NCI-H2107 treated with DMSO at 0.1 percent for 48 hours (cell line): ENCODE measurements around the gene EIF3I.
"Not testable (repeated sequence)": the region's sequence is repeated elsewhere in the genome, so short reads cannot be mapped to it uniquely, and the experiment has no call there.

ENCODE experiments used
- DNase-seq: peaks from one replicate; lab custom pipeline; 2025; ENCODE audit not compliant: unreplicated experiment; lab: John Stamatoyannopoulos, UW

The EIF3I gene

DNA sequence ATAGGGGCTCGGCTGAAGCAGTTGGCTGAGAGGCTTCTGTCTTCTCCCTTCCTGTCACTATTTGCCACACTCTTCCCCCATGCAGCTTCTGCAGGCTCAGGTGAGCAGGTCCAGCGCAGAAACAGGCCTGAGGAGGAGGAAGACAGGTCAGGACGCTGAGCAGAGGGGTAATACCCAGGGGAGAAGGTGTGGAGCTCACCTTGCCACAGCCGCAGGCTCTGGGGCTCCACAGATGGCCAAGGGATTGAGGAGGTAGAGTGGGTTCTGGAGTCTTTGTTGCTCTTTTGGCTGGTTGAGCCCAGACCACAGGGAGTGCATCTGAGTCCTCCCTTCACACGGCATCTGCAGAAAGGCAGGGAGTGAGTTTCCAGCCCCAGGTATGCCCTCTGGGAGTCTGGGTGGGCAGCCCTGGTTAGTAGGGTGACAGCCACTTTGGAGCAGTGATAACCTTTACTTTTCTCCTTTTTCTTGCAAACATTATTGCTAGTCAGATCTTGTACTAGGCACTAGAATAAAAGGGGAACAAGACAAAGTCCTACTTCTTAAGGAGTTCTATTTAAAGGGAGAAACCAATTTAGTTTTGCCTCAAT is 9.7 kb downstream of the EIF3I start:
- no peak for DNase-seq

GRCh38 chr1:32232558-32233304 is 10.5 kb downstream of the EIF3I start:
- no peak for DNase-seq

DNA sequence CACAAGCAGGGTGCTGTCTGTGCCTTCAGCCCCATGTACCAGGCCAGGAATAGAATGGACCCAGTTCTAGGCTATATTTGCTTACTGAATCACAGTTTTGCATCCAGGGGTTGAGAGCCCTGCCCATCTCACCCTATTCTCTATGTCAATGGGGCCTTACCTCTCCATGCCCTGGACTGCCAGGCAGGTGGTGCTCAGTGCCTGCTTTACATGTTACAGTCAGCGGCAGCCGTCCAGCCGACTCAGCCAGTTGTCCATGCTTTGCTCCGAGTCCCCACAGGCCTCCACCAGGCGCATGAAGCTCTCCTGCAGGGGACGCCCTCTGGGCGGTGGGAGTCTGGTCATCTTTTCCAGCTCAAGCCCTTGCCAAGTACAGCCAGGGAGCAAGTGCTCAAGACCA is 12.6 kb downstream of the EIF3I start:
- DNase-seq, result no peak

DNA sequence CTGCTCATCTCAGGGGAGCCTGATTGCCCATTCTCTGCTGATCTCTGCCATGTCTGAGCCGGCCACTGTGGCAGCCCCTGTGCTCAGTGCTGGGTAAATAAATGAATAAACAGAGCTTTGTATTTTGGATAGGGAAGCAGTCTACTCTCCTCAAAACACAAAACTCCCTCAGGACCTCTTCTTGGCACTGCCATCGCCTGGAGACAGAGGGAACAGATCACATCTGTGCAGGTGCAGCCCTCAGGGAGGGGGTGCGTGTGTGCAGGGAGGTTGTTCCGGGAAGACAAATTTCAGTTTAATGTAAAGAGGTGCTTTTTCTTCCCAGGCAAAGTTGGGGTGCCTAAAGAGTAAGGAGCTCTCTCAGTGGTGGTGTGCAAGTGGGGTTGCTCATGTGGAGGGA is 17.1 kb downstream of the EIF3I start:
- peak; percentile 78 for DNase-seq

GRCh38 chr1:32239790-32240139 is 17.6 kb downstream of the EIF3I start:
- peak; percentile 74 for DNase-seq

GRCh38 chr1:32240140-32240951 is 18.1 kb downstream of the EIF3I start:
- DNase-seq, result peak; percentile 86

DNA sequence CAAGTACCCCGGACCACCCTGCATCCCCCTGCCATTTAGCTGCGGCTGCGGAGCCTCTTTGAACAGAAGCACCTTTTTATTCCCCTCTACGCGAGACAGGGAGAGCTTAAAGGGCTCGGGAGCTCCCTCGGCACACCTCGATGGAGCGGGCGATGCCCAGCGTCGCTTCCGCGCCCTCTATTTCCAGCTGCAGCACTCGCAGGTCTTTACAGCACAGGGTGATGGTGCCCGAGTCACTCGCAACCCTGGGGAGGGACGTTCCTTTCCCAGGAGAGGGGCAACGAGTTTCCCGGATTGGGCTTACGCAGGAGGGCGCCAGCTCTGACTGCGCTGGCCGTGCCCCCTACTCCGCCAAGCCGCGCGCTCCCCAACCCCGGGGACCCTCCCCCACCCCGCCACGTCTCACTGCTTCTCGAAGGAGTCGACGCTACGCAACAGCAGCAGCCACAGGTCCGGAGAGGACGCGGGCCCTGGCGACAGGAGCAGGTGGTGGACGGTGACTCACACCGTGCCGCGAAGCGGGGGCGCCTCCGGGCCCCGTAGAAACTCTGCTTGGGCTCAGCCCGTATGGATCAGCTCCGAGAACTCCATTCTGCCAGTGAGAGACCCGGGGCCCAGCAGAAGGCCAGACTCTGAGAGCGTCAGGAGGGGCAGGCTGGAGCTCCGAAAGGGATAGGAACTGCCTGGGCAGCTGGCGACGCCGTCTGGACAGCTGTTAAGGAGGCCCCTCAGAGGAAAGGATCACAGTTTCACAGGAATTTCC is 19.0 kb downstream of the EIF3I start:
- peak; percentile 55 for DNase-seq

DNA sequence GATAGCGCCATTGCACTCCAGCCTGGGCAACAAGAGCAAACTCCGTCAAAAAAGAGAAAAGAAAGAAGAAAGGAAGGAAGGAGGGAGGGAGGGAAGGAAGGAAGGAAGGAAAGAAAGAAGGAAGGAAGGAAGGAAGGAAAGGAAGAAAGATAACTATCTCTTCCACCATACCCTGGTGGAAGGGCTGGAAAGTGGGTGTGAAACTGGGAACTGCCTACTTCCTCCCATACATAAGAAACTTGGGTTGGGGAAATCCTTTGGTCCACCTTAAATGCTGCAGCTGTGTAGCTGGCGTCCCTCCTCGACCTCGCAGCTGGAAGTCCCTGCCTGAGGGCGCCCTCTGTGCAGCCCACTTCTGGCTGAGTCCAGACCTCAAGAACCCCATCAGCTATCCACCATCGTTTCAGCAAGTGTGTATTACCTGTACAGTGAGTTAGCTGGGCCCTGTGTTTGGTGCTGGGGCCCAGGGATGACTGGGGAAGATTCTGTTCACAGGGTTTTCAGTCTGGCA is 20.2 kb downstream of the EIF3I start:
- DNase-seq, result no peak

- DNase-seq, result no peak
Observed at GRCh38 chr1:32246888-32247273, 24.7 kb downstream of the EIF3I start, which contains the start of gene FAM167B. TSS of gene FAM167B (plus strand) at chr1:32247222. CDS start at chr1:32247422, 200 bp downstream.

GRCh38 chr1:32247452-32247851 is 25.2 kb downstream of the EIF3I start:
- no peak for DNase-seq

DNA sequence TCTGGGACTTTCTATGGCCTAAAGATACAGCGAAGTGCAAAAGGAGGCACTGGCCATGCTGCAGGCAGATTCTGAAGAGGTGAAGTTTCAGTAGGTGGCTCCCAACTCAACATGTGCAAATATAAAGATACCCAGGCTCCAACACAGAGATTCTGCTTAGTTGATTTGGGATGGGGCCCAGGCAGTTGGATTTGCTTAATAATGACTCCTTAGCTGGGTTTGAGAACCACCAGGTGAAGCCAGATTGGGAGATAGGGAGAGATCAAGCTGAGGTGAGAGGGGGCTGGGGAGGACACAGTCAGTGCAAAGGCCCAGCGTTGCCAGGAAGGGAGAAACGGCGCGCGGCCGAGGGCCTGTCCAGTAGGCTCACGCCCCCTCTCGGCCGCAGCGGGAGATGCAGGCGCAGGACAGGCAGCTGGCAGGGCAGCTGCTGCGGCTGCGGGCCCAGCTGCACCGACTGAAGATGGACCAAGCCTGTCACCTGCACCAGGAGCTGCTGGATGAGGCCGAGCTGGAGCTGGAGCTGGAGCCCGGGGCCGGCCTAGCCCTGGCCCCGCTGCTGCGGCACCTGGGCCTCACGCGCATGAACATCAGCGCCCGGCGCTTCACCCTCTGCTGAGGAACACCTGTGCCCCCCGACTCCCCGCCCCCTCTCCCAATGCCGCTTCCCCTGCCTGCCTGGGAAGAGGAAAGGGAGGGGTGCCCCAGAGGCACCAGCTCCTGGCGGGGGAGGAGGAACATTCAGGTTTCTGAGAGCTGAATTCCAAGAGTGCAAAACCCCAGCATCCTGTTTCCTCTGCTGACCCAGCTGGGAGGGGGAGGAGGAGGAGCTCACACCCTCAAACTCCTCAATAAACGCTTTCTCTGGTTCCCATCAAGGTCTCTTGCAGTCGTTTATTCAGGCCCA is 26.0 kb downstream of the EIF3I start:
- peak; percentile 49 for DNase-seq

- no peak for DNase-seq
Observed at GRCh38 chr1:32249831-32250525, 27.8 kb downstream of the EIF3I start.

DNA sequence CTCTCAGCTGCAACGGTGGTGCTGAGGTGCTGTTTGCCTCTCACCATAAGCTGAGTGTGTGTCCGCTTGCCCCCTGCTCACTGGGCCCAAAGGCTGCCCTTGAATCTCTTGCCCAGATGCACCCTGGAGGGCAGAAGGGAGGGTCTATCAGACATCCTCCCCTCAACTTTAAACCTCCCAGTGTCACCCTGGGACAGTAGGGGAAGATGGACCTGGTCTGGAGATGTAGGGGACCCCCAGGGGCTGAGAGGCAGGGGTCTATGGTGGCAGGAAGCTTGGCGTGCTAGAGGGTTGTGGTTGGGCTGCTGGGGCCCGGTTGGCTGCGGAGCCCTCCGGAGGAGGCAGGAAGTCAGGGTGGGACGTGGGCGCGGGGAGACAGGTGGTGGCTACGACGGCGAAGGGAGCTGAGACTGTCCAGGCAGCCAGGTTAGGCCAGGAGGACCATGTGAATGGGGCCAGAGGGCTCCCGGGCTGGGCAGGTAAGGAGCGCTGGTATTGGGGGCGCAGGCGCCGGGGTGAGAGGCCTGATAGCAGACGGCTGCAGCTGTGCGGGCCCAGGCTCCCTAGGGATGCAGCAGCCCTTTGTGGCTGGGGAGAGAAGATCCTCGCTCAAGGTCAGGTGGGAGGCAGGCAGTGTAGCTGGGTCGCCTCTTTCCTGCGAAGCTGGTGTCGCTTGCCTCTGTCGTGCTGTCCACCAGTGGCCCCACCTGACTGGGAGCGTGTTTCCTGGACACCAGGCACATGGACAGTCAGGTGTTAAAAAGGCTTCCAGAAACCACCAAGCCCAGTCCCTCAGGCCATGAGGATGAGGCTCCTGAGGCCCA is 28.9 kb downstream of the EIF3I start, which contains the start of gene LCK:
Gene LCK, plus strand, starts transcription at position 373 of the 824 bp plus-strand sequence. CDS start 23,065 bp downstream, outside the sequence.
- DNase-seq, result no peak

- DNase-seq, result no peak
Observed at GRCh38 chr1:32255072-32256071, 33.2 kb downstream of the EIF3I start.

GRCh38 chr1:32256473-32257226 is 34.4 kb downstream of the EIF3I start:
- DNase-seq, result no peak

- no peak for DNase-seq
Observed at GRCh38 chr1:32257227-32257508, 35.0 kb downstream of the EIF3I start.

GRCh38 chr1:32263236-32263593 is 41.0 kb downstream of the EIF3I start:
- DNase-seq, result not testable (repeated sequence)
